Measurements from ENCODE around the gene ZNF414. TPM values are rescaled to one million over a fixed set of nuclear protein-coding genes. Genes with fewer than 3 reads are reported as not detected.
"Not testable (repeated sequence)": the region's sequence is repeated elsewhere in the genome, so short reads cannot be mapped to it uniquely, and the experiment has no call there.

Gene ZNF414
- total and polyA plus RNA-seq, 2 donors from 2014 or later: 20.4 to 29.6 TPM

DNA sequence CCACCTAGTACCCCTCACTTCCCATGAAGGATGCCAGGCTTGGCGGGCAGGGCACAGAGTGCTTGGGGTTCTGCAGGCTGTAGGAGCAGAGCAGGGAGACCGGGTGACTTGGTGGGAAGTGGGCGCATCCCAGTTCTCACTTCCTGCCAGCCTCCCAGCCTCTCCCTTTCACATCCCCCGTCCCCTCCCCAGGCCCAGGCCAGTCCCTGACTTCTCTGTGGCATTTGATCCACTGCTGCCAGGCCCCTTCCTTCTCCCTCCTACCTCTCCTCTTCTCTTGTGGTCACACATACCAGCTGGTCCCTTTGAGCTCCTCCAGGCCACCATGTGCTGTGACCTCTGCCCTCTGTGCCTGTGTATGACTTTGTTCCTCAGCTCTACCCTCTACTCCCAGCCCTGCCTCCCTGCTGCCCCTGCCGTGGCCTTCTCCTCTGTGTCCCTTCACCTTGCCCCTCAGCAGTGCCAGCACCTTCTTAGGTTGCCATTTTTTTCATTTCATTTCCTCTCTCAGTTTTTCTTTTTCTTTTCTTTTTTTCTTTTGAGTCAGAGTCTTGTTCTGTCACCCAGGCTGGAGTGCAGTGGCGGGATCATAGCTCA is 43.8 kb upstream of the ZNF414 start:
- no peak for DNase-seq

DNA sequence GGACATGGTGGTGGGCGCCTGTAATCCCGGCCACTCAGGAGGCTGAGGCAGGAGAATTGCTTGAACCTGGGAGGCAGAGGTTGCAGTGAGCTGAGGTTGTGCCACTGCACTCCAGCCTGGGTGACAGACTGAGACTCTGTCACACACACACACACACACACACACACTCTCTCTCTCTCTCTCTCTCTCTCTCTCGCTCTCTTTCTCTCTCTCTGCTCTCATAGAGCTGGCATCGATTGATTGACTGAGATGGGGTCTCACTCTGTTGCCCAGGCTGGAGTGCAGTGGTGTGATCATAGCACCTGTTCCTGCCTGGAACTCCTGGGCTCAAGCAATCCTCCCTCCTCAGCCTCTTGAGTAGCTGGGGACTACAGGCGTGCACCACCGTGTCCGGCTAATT is 39.8 kb upstream of the ZNF414 start:
- H3K27ac ChIP-seq (ENCODE audit: low read depth in 2 of 2, low read length in 2 of 2); H3K27me3 ChIP-seq (ENCODE audit: control insufficient read depth, insufficient read depth, low read length); intact Hi-C loops (cut with DNase I); DNase-seq; H3K36me3 ChIP-seq (ENCODE audit: control insufficient read depth in 2 of 3, insufficient read depth in 3 of 3, low read length in 3 of 3); H3K4me3 ChIP-seq (ENCODE audit: low read length in 3 of 3); H3K4me1 ChIP-seq (ENCODE audit: control insufficient read depth in 2 of 3, insufficient read depth in 2 of 3, low read depth in 1 of 3, low read length in 3 of 3); H3K9me3 ChIP-seq (ENCODE audit: control insufficient read depth in 2 of 3, insufficient read depth in 1 of 3, low read length in 3 of 3); H3K9ac ChIP-seq (ENCODE audit: low read length in 3 of 3); FAIRE-seq: not testable (repeated sequence)

More for the DNA sequence above, 43.8 kb upstream of the ZNF414 start:
- FAIRE-seq: no peak
- no peak overlapping the region for H3K9ac ChIP-seq (ENCODE audit: low read length in 3 of 3)
- H3K9me3 ChIP-seq (ENCODE audit: control insufficient read depth in 2 of 3, insufficient read depth in 1 of 3, low read length in 3 of 3): no peaks in the 10 kb centered on the region
- H3K4me3 ChIP-seq (ENCODE audit: low read length in 3 of 3): no peak overlapping the region
- TF ChIP-seq, protein P1, sequence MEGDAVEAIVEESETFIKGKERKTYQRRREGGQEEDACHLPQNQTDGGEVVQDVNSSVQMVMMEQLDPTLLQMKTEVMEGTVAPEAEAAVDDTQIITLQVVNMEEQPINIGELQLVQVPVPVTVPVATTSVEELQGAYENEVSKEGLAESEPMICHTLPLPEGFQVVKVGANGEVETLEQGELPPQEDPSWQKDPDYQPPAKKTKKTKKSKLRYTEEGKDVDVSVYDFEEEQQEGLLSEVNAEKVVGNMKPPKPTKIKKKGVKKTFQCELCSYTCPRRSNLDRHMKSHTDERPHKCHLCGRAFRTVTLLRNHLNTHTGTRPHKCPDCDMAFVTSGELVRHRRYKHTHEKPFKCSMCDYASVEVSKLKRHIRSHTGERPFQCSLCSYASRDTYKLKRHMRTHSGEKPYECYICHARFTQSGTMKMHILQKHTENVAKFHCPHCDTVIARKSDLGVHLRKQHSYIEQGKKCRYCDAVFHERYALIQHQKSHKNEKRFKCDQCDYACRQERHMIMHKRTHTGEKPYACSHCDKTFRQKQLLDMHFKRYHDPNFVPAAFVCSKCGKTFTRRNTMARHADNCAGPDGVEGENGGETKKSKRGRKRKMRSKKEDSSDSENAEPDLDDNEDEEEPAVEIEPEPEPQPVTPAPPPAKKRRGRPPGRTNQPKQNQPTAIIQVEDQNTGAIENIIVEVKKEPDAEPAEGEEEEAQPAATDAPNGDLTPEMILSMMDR (IDR thresholded peaks at IDR 0.05; ENCODE audit: borderline replicate concordance, extremely low read depth, insufficient read depth): no peak
- H3K27ac ChIP-seq (ENCODE audit: low read depth in 2 of 2, low read length in 2 of 2): no peak overlapping the region
- no peaks in the 10 kb centered on the region for H3K36me3 ChIP-seq (ENCODE audit: control insufficient read depth in 2 of 3, insufficient read depth in 3 of 3, low read length in 3 of 3)
- no peaks in the 10 kb centered on the region for H3K4me1 ChIP-seq (ENCODE audit: control insufficient read depth in 2 of 3, insufficient read depth in 2 of 3, low read depth in 1 of 3, low read length in 3 of 3)
- intact Hi-C loops (cut with DNase I): no loop called here
- no peaks in the 10 kb centered on the region for H3K27me3 ChIP-seq (ENCODE audit: control insufficient read depth, insufficient read depth, low read length)

DNA sequence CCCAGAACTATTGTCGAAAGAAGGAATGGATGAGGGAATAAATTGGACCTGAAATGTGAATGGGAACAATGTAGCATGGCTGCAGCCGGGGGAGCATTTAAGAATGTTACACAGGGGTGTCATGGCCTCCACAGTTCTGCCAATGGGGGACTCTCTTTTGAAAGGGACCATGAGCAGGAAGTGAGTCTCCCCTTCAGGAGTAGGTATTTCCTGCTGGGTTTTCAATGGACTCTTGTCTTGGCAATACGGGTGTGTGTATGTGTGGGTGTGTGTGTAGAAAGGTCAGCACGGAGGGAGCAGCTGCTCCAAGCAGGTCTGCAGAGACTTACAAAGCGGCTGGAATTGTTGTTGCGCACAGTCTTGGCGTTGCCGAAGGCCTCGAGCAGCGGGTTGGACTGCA is 38.8 kb upstream of the ZNF414 start:
- no peak overlapping the region for H3K9ac ChIP-seq (ENCODE audit: low read length in 3 of 3)
- no peaks in the 10 kb centered on the region for H3K27me3 ChIP-seq (ENCODE audit: control insufficient read depth, insufficient read depth, low read length)
- no peaks in the 10 kb centered on the region for H3K9me3 ChIP-seq (ENCODE audit: control insufficient read depth in 2 of 3, insufficient read depth in 1 of 3, low read length in 3 of 3)
- TF ChIP-seq, protein P1 (IDR thresholded peaks at IDR 0.05; ENCODE audit: borderline replicate concordance, extremely low read depth, insufficient read depth): no peak
- no peak overlapping the region for H3K27ac ChIP-seq (ENCODE audit: low read depth in 2 of 2, low read length in 2 of 2)
- no peaks in the 10 kb centered on the region for H3K4me1 ChIP-seq (ENCODE audit: control insufficient read depth in 2 of 3, insufficient read depth in 2 of 3, low read depth in 1 of 3, low read length in 3 of 3)
- no peak overlapping the region for H3K4me3 ChIP-seq (ENCODE audit: low read length in 3 of 3)
- peak in 2 of 5 donors; percentile 43 to 53 for DNase-seq
- intact Hi-C loops (cut with DNase I): no loop called here
- FAIRE-seq: no peak
- no peaks in the 10 kb centered on the region for H3K36me3 ChIP-seq (ENCODE audit: control insufficient read depth in 2 of 3, insufficient read depth in 3 of 3, low read length in 3 of 3)

DNA sequence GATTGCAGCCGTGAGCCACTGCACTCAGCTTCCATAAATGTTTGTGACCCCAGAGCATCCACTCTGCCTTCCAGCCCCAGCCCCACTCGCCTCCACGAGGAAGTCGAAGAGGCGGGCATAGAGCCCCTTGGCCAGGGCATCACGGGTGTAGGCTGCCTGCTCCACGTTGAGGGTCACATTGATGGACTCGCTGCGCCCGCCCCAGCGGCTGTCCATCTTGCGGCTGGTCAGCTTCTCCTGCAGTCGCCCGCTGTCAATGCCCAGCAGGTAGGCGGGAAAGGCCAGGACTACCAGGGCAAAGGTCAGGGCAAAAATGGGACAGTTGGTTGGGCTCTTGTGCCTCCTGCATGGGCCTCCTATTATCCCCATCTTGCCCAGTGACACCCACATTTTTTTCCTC is 36.1 kb upstream of the ZNF414 start:
- no peaks in the 10 kb centered on the region for H3K27me3 ChIP-seq (ENCODE audit: control insufficient read depth, insufficient read depth, low read length)
- no peaks in the 10 kb centered on the region for H3K36me3 ChIP-seq (ENCODE audit: control insufficient read depth in 2 of 3, insufficient read depth in 3 of 3, low read length in 3 of 3)
- TF ChIP-seq, protein P1 (IDR thresholded peaks at IDR 0.05; ENCODE audit: borderline replicate concordance, extremely low read depth, insufficient read depth): no peak
- H3K4me1 ChIP-seq (ENCODE audit: control insufficient read depth in 2 of 3, insufficient read depth in 2 of 3, low read depth in 1 of 3, low read length in 3 of 3): no peaks in the 10 kb centered on the region
- FAIRE-seq (no peak), DNase-seq (no peak)
- no peak overlapping the region for H3K27ac ChIP-seq (ENCODE audit: low read depth in 2 of 2, low read length in 2 of 2)
- intact Hi-C loops (cut with DNase I): no loop called here
- no peak overlapping the region for H3K4me3 ChIP-seq (ENCODE audit: low read length in 3 of 3)
- H3K9ac ChIP-seq (ENCODE audit: low read length in 3 of 3): no peak overlapping the region
- H3K9me3 ChIP-seq (ENCODE audit: control insufficient read depth in 2 of 3, insufficient read depth in 1 of 3, low read length in 3 of 3): no peaks in the 10 kb centered on the region
